Putamen (tissue), 1 donor: ENCODE results near the gene CDR2.
"Not testable (repeated sequence)": the region's sequence is repeated elsewhere in the genome, so short reads cannot be mapped to it uniquely, and the experiment has no call there.

Experiments
- DNase-seq: peaks from one replicate; pipeline ENCODE4 v3.0.0-alpha.2; 2016; ENCODE audit warnings: low spot score

Gene CDR2

DNA sequence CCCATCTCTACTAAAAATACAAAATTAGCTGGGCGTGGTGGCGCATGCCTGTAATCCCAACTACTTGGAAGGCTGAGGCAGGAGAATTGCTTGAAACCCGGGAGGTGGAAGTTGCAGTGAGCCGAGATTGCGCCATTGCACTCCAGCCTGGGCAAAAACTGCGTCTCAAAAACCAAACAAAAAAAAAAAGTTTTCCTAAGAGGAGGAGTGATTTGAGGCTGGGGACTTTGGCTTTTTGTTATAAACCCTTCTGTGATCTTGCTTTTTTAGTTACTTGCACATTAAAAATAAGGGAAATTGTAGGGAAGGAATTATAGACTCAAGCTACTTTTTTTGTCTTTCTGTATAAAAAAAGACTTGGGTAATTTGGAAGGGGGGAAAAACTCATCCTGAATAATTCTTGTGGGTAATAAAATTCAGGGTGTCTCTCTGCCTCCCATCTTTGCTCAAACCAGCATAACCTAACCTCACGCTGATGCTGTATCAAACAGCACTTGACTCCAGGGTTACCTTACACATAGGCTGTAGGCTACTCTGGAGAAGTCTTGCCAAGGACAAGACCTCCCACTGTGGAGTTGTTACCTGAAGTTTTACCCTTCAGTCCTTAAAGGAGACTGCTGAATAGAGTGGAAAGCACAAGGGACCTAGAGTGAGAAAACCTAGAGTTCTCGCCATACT is 1.7 kb upstream of the CDR2 start:
- no peak for DNase-seq

DNA sequence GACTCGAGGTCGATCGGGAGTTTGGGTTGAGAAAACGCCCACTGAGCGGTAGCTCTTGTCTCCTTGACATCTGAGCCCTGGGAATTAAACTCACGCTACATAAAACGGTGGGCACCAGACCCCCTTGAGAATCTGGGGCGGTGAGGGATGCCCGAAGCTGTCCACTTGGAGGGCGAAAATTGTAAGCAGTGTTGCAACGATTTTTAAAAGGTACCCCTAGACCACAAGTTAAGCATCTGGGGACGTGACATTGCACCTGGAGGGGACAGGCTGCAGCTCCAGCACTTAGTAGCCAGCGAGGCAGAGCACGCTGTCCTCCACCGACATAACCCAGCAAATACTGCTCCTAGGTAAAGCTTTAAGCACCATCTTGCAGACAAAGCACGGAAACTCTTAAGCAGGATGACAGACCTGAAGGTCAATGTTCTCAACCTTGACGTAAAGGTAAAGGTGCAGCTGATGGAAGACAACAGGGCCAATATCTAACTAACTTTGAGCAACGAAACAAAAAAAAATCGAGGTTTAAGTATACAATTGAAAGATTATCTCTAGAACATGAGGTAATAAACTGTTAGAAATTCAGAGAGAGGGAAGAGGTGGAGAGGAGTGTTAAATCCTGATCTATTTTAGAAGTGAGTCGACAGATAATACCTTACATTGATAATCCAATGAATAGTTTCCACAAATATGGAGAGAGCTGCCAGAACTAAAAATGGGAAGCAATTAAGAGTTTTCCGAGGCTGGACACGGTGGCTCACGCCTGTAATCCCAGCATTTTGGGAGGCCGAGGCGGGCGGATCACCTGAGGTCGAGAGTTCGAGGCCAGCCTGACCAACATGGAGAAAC is 921 bp upstream of the CDR2 start:
- no peak for DNase-seq

DNA sequence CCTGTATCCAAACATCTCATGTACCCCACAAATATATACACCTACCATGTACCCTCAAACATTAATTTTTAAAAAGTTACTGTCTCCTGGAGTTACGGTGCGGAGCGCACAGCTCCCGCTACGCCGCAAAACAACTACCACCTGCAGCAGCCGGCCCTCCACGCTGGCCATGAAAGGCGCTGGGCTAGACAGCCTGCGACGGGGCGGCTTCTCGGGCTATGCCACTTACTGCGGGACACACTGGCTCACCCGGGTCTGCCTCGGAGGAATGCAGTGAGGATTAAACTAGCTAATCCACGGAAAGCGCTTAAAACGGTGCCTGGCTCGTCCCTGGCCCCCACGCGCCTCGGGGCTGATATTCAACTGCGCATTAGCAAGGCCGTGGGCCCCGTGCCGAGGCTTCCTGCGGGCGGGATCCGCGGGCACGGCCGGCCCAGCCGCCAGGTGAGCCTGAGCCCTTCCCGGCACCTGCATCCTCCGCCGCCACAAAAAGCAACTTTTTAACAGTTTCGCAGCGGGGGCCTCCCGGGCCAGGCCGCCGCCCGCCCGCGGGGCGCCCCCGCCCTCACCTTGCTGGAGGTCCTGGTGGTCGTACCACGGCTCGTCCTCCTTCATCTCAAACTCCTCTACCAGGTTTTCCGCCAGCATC is 633 bp downstream of the CDR2 start:
- no peak for DNase-seq

DNA sequence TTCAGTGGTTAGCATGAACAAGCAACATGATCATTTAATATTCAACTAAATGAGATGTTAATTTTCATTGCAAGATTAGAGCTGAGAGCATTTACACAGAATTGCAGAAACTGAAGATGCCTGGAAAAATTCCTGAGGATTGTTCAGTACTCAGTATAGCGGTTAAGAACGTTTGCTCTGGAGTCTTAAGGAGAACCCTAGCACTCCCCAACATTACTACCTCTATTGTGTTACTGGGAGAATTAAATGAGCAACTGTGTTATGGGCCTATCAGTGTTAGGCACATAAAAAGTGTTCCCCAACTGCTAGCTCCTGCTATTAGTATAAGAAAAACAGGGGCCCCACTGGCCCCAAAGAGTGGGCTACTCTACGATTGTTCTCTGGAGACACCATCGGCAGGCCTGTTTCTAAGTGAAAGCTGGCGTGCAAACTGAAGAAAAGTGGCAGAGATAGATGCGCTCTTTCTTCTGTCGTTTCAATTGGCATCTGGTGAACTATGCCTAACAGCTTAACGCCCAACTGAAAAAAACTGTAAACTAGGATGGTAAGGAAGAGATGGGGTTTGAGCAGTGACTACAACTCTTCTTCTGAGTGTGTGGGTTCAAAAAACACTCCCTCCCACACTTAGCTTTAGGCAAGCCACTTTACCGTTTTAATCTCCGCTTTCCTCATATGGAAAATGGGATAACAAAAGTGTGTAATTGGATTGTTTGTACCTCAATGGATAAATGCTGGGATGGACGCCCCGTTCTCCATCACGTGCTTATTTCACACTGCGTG is 1.3 kb downstream of the CDR2 start:
- no peak for DNase-seq

DNA sequence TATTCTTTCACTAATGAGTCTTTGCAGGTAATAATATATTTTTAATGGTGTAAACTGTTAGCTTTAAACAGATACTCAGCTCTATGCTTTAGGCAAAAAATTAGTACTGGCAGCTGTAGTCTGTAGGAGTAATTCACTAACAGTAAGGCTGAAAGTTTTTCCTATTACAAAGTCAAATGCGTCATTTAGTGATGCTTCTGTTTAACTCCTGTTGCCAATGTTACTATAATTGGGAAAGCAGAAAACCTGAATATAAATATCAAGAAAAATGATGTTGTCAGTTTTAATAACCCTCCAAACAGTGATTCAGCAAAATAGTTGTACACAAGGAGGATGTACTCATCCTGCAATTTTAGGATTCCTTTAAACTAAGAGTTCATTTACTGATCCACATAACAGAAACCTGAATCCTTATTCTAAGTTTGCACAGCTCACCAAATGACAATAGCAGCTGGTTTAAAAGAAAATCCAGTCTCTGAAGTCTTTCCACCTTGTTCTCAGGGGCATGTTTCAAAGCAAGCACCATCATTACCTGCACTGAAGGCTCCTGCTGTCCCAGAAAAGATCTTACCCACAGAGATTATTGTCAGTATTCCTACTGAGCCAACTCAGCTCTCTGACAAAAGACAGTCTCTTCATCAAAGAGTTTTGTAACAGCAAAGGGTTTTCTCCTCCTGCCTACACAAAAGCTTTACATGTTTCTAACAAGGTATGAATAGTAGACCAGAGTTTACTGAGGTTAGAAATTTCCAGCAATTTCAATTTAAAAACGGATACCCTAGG is 4.2 kb downstream of the CDR2 start:
- no peak for DNase-seq

DNA sequence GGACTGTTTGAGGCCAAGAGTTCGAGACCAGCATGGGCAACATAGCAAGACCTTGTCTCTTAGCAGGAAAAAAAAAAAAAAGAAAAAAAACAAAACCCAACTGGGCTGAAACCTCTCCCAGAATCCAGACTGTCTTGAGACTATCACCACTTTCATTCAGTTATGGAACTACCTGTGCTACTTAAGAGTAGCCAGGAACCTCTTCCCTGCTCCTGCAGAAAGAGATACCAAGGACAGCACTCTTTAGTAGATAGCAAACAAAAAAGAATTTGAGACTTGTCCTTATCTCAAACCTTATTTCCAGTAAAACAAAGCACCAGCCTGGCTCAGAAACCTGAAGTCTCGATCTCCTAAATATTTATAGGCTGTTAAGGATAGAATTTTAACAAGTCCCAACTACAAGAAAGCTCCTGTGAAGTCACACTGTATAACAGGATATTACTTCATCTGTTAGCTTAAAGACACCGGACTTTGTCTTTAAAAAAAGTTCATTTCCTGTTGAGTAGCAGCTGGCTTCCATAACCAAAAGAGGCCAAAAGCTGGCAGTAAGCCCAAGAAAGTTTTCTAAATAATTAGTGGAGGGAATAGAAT is 5.1 kb downstream of the CDR2 start:
- DNase-seq, result no peak

DNA sequence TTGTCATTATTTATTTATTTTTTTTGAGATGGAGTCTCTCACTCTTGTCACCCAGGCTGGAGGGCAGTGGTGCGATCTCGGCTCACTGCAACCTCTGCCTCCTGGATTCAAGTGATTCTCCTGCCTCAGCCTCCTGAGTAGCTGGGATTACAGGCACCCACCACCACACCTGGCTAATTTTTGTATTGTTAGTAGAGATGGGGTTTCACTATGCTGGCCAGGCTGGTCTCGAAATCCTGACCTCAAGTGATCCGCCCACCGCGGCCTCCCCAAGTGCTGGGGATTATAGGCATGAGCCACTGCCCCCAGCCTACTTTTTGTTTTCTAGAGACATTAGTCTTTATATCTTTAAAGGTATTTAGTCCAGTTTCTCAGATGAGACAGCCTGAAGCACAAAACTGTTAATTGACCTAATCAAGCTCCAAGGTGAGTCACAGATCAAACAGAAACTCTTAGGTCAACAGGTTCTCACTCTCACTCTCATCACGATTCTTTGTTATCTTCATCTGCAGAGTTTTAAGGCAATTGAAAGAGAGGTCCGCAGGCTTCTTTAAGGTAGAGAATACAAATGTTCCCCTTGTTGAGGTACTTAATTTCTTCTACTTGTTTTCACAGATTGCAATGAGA is 6.1 kb downstream of the CDR2 start:
- not testable (repeated sequence) for DNase-seq

DNA sequence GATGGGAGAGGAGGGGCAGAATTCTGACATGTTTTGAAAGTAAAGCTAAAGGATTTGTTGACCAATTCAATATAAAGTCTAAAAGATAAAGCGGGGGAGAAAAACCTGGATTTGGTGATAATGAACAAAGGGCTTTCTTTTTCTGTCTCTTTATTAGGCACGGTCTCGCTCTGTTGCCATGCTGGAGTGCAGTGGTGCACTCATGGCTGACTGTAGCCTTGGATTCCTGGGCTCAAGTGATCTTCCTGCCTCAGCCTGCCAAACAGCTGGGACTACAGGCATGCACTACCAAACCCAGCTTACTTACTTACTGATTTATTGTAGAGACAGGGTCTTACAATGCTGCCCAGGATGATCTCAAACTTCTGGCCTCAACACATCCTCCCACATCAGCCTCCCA is 7.5 kb downstream of the CDR2 start:
- DNase-seq, result no peak

DNA sequence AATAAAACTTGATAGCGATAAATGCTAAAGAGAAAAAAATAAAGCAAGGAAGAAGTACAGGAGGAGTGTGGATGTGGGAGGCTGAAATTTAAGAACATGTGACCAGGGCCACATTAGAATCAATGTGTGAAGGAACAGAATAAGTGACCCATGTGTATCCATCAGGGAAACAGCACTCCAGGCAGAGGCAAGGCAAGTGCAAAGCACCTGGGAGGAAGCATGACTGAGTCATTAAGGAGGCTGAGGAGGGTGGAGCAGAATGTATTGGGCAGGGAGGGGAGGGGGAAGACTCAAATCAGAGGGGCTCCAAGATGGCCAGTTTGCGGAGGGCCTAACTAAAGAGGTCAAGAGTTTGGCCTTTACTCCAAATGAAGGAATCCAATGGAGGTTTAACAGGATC is 8.0 kb downstream of the CDR2 start:
- DNase-seq, result no peak

DNA sequence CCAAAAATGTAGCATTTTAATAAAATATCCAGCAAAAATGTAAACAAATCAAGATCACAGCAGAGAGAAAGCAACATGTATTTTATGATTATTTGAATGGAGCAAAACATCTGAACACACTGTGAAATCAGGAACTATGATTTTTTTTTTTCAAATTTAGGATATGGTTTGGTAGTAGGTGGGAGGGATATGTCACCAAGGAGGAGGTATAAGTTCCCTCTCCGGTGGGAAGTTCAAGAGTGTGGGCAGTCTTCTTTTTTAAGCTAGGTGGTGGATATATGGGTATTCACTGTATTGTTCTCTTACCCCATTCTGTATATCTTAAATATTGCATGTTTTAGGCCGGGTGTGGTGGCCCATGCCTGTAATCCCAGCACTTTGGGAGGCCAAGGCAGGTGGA is 10.2 kb downstream of the CDR2 start:
- no peak for DNase-seq

DNA sequence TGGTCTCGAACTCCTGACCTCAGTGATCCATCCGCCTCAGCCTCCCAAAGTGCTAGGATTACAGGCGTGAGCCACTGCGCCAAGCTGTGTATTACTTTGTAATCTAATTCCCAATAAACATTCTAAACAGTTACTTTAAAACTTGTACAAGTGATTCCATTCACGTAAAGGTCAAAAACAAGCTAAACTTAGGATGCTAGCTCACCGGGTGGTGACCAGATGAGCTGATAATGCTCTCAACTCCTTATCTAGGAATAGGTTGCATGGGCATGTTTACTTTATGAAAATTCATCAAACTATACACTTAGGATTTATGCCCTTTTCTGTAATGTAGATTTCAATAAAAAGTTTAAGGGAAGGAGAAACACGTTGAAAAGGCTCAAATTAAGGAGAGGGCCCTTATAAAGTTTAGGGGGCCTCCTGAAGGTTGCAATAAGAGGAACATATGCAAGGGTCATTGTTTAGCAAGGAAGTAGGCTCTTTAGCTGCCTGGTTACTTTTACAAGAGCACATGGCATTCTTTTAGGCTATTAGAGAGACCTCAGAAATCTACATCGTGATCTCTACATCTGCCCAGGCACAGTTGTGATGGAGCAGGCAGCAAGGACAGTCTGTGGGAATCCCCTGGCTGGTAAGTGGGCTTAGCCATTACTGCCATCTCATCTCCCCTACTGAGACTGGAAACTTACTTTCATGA is 13.3 kb downstream of the CDR2 start:
- DNase-seq, result no peak

DNA sequence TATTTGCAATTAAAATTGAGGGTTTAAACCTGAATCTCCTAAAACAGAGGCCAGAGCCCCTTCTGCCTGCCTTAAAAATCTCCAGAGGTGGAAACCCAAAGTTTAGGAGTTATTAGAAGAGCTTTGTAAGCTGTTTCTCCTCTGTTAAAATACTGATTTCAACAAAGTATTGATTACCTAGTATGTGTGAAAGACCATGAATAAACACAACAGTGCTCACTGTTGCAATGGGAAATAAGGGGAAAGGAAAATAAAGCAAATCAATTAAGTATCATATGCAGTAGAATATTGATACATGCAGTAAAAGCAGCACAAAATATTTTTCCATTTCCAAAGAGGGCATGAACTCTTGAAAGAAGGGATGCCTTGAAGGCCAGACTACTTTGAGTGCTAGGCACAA is 14.7 kb downstream of the CDR2 start:
- DNase-seq, result no peak

DNA sequence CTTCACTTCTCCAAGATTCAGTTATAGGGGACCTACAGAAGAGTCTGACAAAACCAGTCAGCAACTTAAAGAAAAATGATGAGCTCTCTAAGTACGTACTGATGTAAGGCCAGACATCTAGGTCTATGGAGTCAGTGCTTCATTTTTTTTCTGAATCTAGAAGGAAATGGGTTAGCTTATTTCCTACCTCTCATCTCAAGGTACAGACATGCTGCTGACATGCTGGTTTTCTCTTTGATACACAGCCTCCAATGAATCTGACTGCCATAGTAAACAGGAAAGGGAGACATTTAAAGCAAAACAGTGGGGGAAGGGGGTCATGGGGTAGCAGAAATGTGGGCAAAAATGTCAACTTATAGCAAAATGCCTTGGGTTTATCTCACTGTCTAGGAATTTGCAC is 16.4 kb downstream of the CDR2 start:
- DNase-seq, result no peak

DNA sequence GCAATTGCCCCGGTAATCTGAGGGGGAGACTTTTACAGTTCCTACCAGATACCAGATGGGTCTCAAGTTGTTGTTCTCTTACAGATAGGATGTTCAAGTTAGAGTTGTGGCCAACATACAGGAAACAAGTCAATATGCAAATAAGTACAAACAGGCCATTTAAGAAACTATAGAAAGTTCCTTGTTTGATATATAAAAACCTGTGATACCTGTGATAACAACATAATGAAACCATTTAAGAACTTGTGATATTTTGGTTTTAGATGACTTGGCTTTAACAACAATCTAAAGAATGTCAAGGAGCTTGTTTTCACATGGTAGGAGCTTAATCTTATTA is 16.8 kb downstream of the CDR2 start:
- DNase-seq, result no peak

DNA sequence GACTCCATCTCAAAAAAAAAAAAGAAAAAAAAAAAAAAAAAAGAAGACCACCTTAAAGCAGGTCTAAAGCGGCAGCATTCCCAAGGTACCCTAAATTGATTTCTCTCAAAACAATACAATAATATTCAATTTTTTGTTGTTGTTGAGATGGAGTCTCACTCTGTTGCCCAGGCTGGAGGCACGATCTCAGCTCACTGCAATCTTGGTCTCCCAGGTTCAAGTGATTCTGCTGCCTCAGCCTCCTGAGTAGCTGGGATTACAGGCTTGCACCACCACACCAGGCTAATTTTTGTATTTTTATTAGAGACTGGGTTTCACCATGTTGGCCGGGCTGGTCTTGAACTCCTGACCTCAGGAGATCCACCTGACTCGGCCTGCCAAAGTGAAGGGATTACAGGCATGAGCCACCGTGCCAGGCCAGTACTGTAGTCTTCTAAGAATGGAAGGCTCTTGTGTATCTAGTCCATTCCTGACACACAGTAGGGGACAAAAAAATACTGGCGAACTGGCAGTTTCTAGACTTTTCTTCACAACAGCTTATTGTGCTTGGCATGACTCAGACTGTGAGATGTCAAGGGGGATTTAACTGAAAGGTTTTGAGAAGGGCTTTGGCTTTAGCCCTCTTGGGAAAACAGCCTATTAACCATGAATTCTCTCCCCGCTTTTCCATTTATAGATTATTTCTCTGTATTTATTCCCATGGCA is 17.3 kb downstream of the CDR2 start:
- DNase-seq, result no peak

DNA sequence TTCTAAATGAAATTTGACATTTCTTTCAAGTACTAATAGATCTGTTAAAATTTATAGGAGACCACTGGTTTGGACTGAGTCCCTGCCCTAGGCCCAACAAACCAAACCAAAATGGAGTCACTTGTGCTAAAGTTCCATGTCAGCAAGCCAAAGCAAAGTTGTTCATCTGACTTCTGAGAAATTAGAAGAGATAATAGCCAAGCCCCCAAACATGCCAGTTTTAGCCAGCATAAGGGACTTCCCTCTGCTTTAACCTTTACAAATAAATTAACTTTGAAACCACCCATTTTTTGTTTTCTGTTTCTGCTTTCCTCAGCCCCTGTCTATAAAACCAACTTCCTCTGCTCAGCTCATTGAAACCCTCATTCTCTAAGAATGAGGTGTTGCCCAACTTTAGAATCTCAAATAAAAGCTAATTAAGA is 18.9 kb downstream of the CDR2 start:
- DNase-seq, result no peak

DNA sequence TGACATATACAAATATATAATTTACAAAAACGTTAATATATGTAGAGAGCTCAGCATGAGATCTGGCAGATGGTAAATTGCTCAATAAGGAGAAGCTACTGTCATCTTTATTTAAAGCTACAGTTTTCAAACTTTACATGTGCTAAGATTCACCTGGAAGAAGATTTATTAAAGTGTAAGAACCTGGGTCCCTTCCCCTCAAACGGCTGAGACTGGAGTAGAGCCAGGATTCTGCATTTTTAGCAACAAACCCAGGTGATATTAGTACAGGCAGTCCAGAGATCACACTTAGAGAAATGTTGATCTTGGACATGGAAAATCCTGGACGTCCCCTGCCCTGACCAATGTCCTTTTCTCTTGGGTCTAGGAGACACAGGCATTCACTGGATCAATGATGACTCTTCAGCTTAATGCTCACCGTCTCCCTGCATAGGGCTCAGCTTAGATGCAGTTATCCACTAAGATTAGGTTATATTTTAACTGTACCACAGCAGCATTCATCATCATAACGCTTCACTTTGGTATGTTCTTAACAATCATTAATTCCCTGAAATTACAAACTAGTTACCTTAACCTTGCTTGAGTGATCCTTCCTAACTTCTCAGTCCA is 20.4 kb downstream of the CDR2 start:
- no peak for DNase-seq

DNA sequence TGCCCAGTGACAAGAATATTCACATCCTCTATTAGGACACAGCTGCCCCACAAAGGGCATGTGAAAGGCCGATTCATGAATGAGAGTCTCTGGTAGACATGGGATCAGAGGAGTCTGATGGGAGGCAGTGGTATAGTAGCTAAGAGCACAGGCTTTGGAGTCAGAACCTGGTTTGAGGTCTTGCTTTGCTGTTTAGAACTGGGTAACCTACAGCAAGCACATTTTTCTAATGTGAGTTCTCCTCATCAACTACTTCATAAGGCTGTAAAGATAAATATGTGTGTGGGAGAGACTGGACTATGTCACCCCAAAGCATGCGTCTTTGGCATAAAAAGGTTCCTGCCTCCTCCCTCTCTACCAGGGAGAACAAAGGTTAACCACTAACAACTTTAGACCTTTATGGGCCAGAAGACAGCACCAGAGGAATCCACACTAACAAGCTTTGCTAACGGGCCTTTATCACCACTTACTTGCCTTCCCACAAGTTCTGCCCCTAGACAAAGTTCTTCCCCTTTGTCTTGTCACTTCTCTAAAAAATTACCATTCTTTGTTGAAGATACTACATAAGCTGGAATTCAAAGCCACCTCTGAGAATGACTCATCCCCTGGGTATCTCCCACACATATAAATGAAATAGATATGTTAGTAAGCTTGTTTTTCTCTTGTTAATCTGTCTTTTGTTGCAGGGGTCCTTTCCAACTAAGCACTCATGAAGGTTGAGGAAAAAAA is 21.1 kb downstream of the CDR2 start:
- DNase-seq, result no peak
